K562 (cell line): Measurements from ENCODE around the gene CAB39. TPM values are rescaled to one million over a fixed set of nuclear protein-coding genes. Genes with fewer than 3 reads are reported as not detected.

Experiments used
- polyA plus RNA-seq, 8 experiments: library from polyadenylated mRNA; depleted of rRNA in 4 of 8; stranded (reverse) in 5 of 8; unstranded in 3 of 8; fragments of >200 nt; fragmentation: Nextera tagmentation in 2 of 8; fragmentation: Illumina TruSeq in 1 of 8; extraction: Ambion mirVana in 2 of 8; extraction: Trizol in 1 of 8; gene quantifications; 2 replicates each; pipeline versions ENCODE4 v1.2.1 to v1.2.3, GENCODE V29; 2011 to 2014; ENCODE audit warnings: inconsistent platforms in 1 of 8, missing spikeins in 1 of 8
- small RNA-seq: library from RNA; depleted of rRNA; stranded (forward); fragments of <200 nt; gene quantifications from one replicate; pipeline ENCODE3, GENCODE V24; 2014
- total RNA-seq, 7 experiments: library from RNA; depleted of rRNA in 6 of 7; stranded (reverse); fragments of >200 nt in 6 of 7; fragmentation: Illumina TruSeq in 2 of 7; extraction: Trizol in 2 of 7; gene quantifications; 2 replicates each; pipeline versions ENCODE4 v1.2.1 to v1.2.3, GENCODE V29; 2011 to 2021; ENCODE audit warnings: low replicate concordance in 1 of 7

The CAB39 gene
- total and polyA plus RNA-seq, 9 of the 15 experiments (the other 6 are each of a cell fraction or from before 2014, with no cell fraction given): 27.2 to 94.4 (median 70.1) TPM

Small RNAs within 50 kb of the gene (small RNA-seq; reads per million reads assigned to genes)
- gene BANF1P3 (not detected), gene RNU6-268P (not detected)

Other genes with a start within 250 kb of the CAB39 start
- 21.5 and 30.9 TPM in 2 replicates for gene ITM2C, start 152.1 kb downstream of the CAB39 start, total RNA-seq (2014; rRNA removed)
- gene ITM2C, start 152.1 kb downstream of the CAB39 start, total RNA-seq (2014; rRNA removed; fragmentation: Illumina TruSeq; extraction: Trizol): 14.3 and 15.4 TPM in 2 replicates
- gene ITM2C, start 152.1 kb downstream of the CAB39 start, total RNA-seq (2015; rRNA removed; fragmentation: Illumina TruSeq; extraction: Trizol): 19.7 and 20.8 TPM in 2 replicates
- gene ITM2C, start 152.1 kb downstream of the CAB39 start, total RNA-seq (2021): 24.1 and 26.0 TPM in 2 replicates
- gene ITM2C, start 152.1 kb downstream of the CAB39 start, polyA plus RNA-seq (2011; rRNA removed): 58.8 and 64.7 TPM in 2 replicates
- 37.5 and 38.3 TPM in 2 replicates for gene ITM2C, start 152.1 kb downstream of the CAB39 start, polyA plus RNA-seq (2014; fragmentation: Illumina TruSeq; extraction: Trizol)
- gene ITM2C, start 152.1 kb downstream of the CAB39 start, polyA plus RNA-seq (2014; fragmentation: Nextera tagmentation; extraction: Ambion mirVana): 1 to 10 TPM in 1 of 2 experiments, under 1 TPM in 1; 0.49 to 1.4 TPM
- 27.1 and 37.1 TPM in 2 replicates for gene ITM2C, start 152.1 kb downstream of the CAB39 start, polyA plus RNA-seq (2014; rRNA removed)
- 0.08 and 0.18 TPM in 2 replicates for gene GPR55, start 212.4 kb downstream of the CAB39 start, total RNA-seq (2014; rRNA removed)
- gene GPR55, start 212.4 kb downstream of the CAB39 start, total RNA-seq (2014; rRNA removed; fragmentation: Illumina TruSeq; extraction: Trizol): 0.11 and 0.16 TPM in 2 replicates
- gene GPR55, start 212.4 kb downstream of the CAB39 start, total RNA-seq (2015; rRNA removed; fragmentation: Illumina TruSeq; extraction: Trizol): 0.34 and 0.36 TPM in 2 replicates
- 0.07 and 0.18 TPM in 2 replicates for gene GPR55, start 212.4 kb downstream of the CAB39 start, total RNA-seq (2021)
- 0.32 and 0.49 TPM in 2 replicates for gene GPR55, start 212.4 kb downstream of the CAB39 start, polyA plus RNA-seq (2011; rRNA removed)
- 0.16 and 0.19 TPM in 2 replicates for gene GPR55, start 212.4 kb downstream of the CAB39 start, polyA plus RNA-seq (2014; fragmentation: Illumina TruSeq; extraction: Trizol)
- under 1 TPM; 0.27 to 0.34 TPM for gene GPR55, start 212.4 kb downstream of the CAB39 start, polyA plus RNA-seq (2014; fragmentation: Nextera tagmentation; extraction: Ambion mirVana)
- gene GPR55, start 212.4 kb downstream of the CAB39 start, polyA plus RNA-seq (2014; rRNA removed): 0.36 and 0.73 TPM in 2 replicates